GM21367 (cell line): ENCODE measurements around the gene CD300A.

Experiments used
- ATAC-seq: cut with Tn5 transposase; IDR thresholded peaks from one replicate; pipeline ENCODE4 v1.9.1; 2021; ENCODE audit not compliant: unreplicated experiment

Gene CD300A

GRCh38 chr17:74454197-74455024, 12.0 kb upstream of the CD300A start:
- peak; percentile 81 for ATAC-seq

GRCh38 chr17:74455025-74455545, 11.3 kb upstream of the CD300A start:
- no peak for ATAC-seq

- no peak for ATAC-seq
Measured at GRCh38 chr17:74455821-74456220, 10.6 kb upstream of the CD300A start.

- no peak for ATAC-seq
Measured at GRCh38 chr17:74457146-74457819, 9.2 kb upstream of the CD300A start.

GRCh38 chr17:74457820-74458166, 8.6 kb upstream of the CD300A start:
- no peak for ATAC-seq

GRCh38 chr17:74458835-74459234, 7.6 kb upstream of the CD300A start:
- ATAC-seq, result no peak

DNA sequence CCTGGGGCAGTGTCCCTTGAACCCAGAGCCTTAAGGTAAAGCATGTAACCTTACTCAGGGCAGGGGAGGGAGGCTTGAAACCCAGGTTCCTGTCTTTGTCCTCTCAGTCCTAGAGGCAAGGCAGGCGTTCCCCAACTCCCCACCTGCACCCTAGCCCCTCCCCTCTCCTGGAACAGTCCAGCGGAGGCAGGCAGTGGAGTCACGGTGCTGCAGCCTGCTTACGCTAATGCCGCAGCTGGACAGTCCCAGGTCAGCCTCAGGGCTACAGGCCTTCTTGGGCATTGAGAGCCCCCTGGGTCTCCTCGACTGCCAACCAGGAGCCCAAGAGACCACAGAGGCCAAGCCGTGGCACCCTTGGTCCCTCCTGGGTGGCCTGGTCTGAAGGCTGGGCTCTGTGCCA, 6.8 kb upstream of the CD300A start:
- ATAC-seq, result no peak

DNA sequence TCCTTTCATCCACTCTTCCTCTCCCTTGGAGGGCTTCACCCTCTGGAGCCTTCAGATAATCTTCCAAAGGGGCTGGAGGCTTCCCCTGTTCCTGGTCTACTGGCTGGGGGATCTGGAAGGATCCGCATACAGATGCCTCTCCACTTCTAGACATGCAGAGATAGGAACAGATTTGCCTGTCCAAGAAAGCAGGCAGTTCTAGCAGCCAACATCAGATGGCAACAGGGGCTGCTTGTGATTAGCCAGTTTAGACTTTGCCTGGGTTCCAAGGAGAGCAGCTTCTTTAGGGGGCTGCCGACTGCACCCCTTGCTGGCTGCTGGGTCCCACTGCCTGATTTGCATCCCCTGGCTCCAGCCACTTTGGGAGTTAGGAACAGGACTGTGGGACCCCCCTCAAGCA, 6.2 kb upstream of the CD300A start:
- no peak for ATAC-seq

DNA sequence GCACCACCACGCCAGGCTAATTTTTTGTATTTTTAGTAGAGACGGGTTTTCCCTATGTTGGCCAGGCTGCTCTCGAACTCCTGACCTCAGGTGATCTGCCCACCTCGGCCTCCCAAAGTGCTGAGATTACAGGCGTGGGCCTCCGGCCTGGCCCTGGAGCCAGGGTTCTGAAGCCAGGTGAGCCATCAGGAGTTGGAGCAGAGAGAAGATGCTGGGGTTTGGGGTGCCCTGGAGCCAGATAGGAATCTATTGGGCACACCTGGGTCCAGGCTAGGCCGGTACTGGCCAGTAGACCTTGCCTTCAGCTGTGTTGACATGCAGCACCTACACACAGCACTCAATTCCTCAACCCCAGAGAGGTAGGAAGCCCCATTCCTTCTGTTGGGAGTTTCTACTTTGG, 5.4 kb upstream of the CD300A start:
- no peak for ATAC-seq

DNA sequence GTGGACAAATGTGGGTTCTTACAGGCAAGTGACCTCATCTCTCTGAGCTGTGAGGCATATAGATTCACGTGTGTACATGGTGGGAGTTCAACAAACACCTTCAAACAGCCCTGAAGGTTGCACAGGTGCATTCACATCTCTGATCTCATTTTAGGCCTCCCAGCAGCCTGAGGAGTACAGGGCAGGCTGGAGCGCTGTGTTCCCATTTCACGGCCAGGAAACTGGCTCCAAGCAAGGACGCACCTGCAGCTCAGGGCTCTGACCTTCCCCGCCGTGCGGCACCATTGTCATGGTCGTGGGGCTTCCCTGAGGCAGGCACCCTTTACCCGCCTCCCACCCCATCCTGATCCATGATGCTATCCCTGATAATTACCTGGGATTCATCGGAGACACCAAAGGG, 4.8 kb upstream of the CD300A start:
- ATAC-seq, result no peak

GRCh38 chr17:74464730-74465377, 1.6 kb upstream of the CD300A start:
- ATAC-seq, result no peak

- ATAC-seq, result no peak
Measured at GRCh38 chr17:74465378-74466110, 890 bp upstream of the CD300A start.

DNA sequence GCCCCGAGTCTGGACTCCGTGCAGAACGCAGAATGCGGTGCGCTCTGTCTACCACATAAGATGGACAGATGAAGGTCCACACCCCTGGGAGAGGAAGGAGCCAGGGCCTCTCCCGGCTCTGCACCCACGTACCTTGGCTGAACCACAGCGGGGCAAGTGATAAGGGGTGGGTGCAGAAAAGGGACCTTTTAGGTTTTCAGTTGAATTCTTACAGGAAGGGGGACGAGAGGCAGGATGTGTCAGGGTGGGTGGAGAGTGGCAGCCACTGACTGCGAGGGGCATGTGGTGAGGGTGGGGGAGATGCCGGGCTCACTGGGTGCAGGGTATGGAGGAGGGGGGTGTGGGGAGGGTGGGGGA, 372 bp downstream of the CD300A start:
- no peak for ATAC-seq

- peak; percentile 49 for ATAC-seq
Measured at GRCh38 chr17:74467221-74467951, 952 bp downstream of the CD300A start.

DNA sequence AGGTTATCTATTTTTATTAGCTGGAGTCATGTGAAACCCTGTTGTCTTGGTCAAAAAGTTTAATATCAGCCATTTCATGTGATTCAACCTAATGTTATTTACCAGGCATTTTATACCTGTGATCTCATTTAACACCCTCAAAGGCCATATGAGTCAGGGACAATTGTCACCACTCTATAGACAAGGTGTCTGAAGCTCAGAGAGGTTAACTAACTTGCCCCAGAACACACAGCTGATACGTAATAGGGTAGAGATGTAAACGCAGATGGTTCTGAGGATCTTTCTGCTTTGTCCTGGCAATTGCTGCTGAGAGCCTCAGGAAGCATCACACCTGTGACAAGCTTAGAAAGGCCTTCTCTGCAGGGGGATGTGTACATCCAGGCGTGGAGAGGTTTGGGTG, 4.9 kb downstream of the CD300A start:
- ATAC-seq, result no peak

GRCh38 chr17:74472890-74473289, 6.5 kb downstream of the CD300A start:
- ATAC-seq, result no peak

GRCh38 chr17:74473294-74473693, 6.9 kb downstream of the CD300A start:
- ATAC-seq, result no peak

- no peak for ATAC-seq
Measured at GRCh38 chr17:74474043-74474792, 7.8 kb downstream of the CD300A start.

GRCh38 chr17:74475189-74475588, 8.8 kb downstream of the CD300A start:
- ATAC-seq, result no peak

DNA sequence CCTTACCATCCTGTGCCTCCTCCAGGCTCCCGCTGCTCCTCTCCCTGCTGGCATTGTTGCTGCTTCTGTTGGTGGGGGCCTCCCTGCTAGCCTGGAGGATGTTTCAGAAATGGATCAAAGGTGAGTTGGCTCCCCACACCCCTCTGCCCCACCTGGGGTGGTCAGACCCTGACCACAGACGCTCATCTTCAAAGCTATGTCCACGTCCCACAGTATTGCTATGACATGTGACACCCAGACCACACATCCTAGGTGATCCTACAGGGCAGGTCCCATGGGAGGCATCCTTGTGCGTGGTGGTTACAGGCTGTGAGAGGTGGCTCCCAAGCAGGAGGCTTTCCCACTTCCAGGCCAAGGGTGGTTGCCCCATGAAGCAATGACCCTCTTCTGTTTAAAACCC, 11.0 kb downstream of the CD300A start:
- ATAC-seq, result no peak
